ENCODE results near the gene C21orf58.

GRCh38 chr21:46254208-46254975 is 69.3 kb downstream of the C21orf58 start:
- TF ChIP-seq GATA2 (IDR thresholded peaks at IDR 0.05; ENCODE audit: low read depth, low read length) (no peak), GATA3 (IDR thresholded peaks at IDR 0.05; ENCODE audit: low read depth, low read length) (no peak)
